HL-60 (cell line): ENCODE data around the gene ARHGAP24.

Source experiments
- DNase-seq, 2 experiments: peaks; one replicate each; pipeline ENCODE4 v3.0.0-alpha.2; 2010 to 2020; ENCODE audit warnings: low read depth in 1 of 2, low spot score in 1 of 2
- H3K27ac ChIP-seq: fragments of 250-450 bp; sonication (Bioruptor Pico); replicated peaks from 2 replicates; pipeline ENCODE4 v1.5.1; 2020; ENCODE audit warnings: mild to moderate bottlenecking, moderate library complexity
- H3K27me3 ChIP-seq: fragments of 250-450 bp; sonication (Bioruptor Pico); 2 replicates; pipeline ENCODE4 v1.5.1; 2021; ENCODE audit warnings: mild to moderate bottlenecking, moderate library complexity; ENCODE audit not compliant: insufficient read depth, poor library complexity, severe bottlenecking
- H3K4me3 ChIP-seq: replicated peaks from 2 replicates; pipeline ENCODE4 v1.5.1; 2011; ENCODE audit warnings: mild to moderate bottlenecking, control low read depth, low read length; ENCODE audit not compliant: insufficient read depth
- GABPA ChIP-seq: IDR thresholded peaks from 2 replicates; pipeline ENCODE4 v1.6.1; 2012; ENCODE audit warnings: low read depth
- POLR2AphosphoS5 ChIP-seq: IDR thresholded peaks from 2 replicates; pipeline ENCODE4 v1.6.1; 2012; ENCODE audit warnings: low read depth
- SPI1 ChIP-seq: IDR thresholded peaks from 2 replicates; pipeline ENCODE4 v1.6.1; 2012; ENCODE audit warnings: low read depth, mild to moderate bottlenecking, borderline replicate concordance
- TF ChIP-seq, protein P1 (sequence below): IDR thresholded peaks from 2 replicates; pipeline ENCODE4 v1.6.1; 2012; ENCODE audit warnings: low read depth; ENCODE audit not compliant: insufficient replicate concordance
- TF ChIP-seq, protein P2 (sequence below): IDR thresholded peaks from one replicate; pipeline ENCODE4 v1.5.1; 2011; ENCODE audit warnings: low read length, control low read depth, inconsistent platforms; ENCODE audit not compliant: insufficient read depth

Gene ARHGAP24

DNA sequence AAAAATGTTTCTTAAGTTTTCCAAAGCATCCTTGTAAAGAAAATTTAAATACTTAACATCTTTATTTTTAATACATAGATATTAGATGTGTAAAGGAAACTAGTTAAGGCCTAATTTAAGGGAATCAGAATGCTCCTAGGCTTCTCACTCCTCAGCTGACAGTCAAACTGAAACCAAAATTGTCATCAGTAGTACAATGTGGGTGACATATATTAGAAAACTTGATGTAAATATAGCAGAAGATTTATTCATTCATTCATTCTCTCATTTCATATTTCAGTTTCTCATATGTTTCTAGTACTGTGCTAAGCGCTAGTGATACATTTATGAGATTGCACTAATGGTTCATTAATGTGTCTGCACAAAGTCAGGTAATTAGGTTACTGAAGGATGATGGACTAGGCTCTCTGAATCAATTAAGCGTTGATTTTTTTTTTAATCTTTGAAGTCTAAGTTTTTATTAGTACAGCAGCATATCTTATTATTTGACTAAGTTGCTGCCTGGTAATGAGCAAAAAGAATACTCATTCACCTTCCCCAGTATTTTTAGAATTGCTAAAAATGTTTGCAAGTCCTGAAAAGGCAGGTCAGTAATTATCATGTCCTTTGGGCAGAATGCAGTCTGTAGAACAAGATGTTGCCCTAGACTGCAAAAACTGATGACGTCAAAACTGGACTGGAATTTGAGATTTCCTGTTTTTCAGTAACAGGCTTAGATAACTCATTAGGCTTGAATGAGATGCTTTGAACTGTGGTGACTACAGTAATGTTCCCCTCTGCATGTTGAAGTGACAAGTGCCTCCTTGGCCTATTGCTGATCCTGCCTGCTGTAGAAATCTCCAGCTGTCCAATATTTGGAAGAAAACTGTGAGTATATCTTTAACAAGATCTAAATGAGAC is 128.7 kb downstream of the ARHGAP24 start:
- no peak overlapping the region for H3K4me3 ChIP-seq
- DNase-seq, result no peak
- no peak overlapping the region for H3K27ac ChIP-seq
- TF ChIP-seq, protein P1, sequence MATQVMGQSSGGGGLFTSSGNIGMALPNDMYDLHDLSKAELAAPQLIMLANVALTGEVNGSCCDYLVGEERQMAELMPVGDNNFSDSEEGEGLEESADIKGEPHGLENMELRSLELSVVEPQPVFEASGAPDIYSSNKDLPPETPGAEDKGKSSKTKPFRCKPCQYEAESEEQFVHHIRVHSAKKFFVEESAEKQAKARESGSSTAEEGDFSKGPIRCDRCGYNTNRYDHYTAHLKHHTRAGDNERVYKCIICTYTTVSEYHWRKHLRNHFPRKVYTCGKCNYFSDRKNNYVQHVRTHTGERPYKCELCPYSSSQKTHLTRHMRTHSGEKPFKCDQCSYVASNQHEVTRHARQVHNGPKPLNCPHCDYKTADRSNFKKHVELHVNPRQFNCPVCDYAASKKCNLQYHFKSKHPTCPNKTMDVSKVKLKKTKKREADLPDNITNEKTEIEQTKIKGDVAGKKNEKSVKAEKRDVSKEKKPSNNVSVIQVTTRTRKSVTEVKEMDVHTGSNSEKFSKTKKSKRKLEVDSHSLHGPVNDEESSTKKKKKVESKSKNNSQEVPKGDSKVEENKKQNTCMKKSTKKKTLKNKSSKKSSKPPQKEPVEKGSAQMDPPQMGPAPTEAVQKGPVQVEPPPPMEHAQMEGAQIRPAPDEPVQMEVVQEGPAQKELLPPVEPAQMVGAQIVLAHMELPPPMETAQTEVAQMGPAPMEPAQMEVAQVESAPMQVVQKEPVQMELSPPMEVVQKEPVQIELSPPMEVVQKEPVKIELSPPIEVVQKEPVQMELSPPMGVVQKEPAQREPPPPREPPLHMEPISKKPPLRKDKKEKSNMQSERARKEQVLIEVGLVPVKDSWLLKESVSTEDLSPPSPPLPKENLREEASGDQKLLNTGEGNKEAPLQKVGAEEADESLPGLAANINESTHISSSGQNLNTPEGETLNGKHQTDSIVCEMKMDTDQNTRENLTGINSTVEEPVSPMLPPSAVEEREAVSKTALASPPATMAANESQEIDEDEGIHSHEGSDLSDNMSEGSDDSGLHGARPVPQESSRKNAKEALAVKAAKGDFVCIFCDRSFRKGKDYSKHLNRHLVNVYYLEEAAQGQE, result no peak
- TF ChIP-seq, protein P2, sequence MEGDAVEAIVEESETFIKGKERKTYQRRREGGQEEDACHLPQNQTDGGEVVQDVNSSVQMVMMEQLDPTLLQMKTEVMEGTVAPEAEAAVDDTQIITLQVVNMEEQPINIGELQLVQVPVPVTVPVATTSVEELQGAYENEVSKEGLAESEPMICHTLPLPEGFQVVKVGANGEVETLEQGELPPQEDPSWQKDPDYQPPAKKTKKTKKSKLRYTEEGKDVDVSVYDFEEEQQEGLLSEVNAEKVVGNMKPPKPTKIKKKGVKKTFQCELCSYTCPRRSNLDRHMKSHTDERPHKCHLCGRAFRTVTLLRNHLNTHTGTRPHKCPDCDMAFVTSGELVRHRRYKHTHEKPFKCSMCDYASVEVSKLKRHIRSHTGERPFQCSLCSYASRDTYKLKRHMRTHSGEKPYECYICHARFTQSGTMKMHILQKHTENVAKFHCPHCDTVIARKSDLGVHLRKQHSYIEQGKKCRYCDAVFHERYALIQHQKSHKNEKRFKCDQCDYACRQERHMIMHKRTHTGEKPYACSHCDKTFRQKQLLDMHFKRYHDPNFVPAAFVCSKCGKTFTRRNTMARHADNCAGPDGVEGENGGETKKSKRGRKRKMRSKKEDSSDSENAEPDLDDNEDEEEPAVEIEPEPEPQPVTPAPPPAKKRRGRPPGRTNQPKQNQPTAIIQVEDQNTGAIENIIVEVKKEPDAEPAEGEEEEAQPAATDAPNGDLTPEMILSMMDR, result no peak
- TF ChIP-seq SPI1 (no peak), POLR2AphosphoS5 (no peak), GABPA (no peak)
- H3K27me3 ChIP-seq, result no peaks in the 10 kb centered on the region

DNA sequence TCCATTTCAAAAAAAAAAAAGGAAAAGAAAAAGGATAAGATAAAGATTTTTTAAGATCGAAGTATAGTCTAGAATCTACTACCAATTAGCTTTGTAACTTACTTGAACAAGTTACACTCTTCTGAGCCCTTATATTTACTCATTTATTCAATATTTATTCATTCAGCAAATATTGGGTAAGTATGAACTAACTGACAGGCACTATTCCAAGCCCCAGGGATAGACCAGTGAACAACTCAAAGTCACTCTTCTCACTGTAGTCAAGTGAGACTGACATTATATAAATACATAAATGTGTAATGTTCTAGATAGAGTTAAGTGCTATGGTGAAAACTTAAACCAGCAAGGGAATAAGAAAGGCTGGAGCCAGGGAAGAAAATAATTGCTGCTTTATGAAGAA is 131.6 kb downstream of the ARHGAP24 start:
- no peak for DNase-seq
- Histone ChIP-seq H3K27ac (no peak overlapping the region), H3K27me3 (no peaks in the 10 kb centered on the region), H3K4me3 (no peak overlapping the region)
- no peak for TF ChIP-seq GABPA
- no peak for TF ChIP-seq SPI1
- no peak for TF ChIP-seq POLR2AphosphoS5
- TF ChIP-seq, protein P2, result no peak
- TF ChIP-seq, protein P1, result no peak

DNA sequence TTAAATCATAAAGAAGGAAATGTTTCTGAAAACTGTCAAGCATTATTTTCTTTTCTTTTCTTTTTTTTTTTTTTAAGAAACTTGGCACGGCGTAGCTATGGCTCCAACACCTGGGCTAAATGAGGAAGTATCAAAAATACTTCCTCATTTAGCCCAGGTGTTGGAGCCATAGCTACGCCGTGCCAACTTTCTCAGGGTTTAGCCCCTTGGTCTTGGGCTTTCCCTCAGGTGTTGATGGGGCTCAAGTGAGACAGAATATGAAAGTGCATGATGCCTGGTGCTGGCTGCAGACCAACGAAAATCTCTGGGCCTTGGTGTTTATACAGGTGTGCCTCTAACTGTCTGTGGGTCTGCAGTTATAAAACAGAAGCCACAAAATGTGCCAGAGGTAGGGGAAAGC is 132.7 kb downstream of the ARHGAP24 start:
- DNase-seq, result no peak
- TF ChIP-seq GABPA, result no peak
- no peak for TF ChIP-seq SPI1
- TF ChIP-seq, protein P1, result no peak
- H3K27ac ChIP-seq, result no peak overlapping the region
- H3K4me3 ChIP-seq, result no peak overlapping the region
- no peaks in the 10 kb centered on the region for H3K27me3 ChIP-seq
